Upper lobe of left lung (tissue), 6 donors: ENCODE measurements around the gene OSBPL9. TPM values are rescaled to one million over a fixed set of nuclear protein-coding genes. Genes with fewer than 3 reads are reported as not detected.

Experiments
- ATAC-seq, 2 donors: fragments of 200-7000 bp; cut with Tn5 transposase; one replicate each; pipeline ENCODE4 v1.9.1; 2022; ENCODE audit warnings: mild to moderate bottlenecking in 2 of 2, moderate library complexity in 2 of 2; ENCODE audit not compliant: low FRiP score in 2 of 2
- DNase-seq, 2 donors: peaks; one replicate each; pipeline ENCODE4 v3.0.0-alpha.2; 2019 to 2020
- H3K27ac ChIP-seq, 4 donors: fragments of 200-600 bp; sonication (generic); one replicate each; pipeline ENCODE4 v1.5.1; 2016 to 2019
- H3K27me3 ChIP-seq, 4 donors: fragments of 200-600 bp; sonication (generic); one replicate each; pipeline ENCODE4 v1.5.1; 2017 to 2019
- H3K36me3 ChIP-seq, 4 donors: fragments of 200-600 bp; sonication (generic); one replicate each; pipeline ENCODE4 v1.5.1; 2016 to 2019
- H3K4me1 ChIP-seq, 4 donors: fragments of 200-600 bp; sonication (generic); one replicate each; pipeline ENCODE4 v1.5.1; 2018 to 2019
- H3K4me3 ChIP-seq, 4 donors: fragments of 200-600 bp; sonication (generic); one replicate each; pipeline ENCODE4 v1.5.1; 2017 to 2019; ENCODE audit warnings: mild to moderate bottlenecking in 2 of 4, moderate library complexity in 1 of 4
- H3K9me3 ChIP-seq, 4 donors: fragments of 200-600 bp; sonication (generic); one replicate each; pipeline ENCODE4 v1.5.1; 2018 to 2019
- CTCF ChIP-seq, 6 experiments: fragments of 450-650 bp in 4 of 6; fragments of 200-600 bp in 2 of 6; sonication (generic) in 2 of 6; IDR thresholded peaks; one replicate each; pipeline ENCODE4 v1.5.1; 2016 to 2019; ENCODE audit warnings: antibody characterized with exemption in 6 of 6
- EP300 ChIP-seq, 4 donors: sonication (generic); formaldehyde crosslinking; IDR thresholded peaks; one replicate each; pipeline ENCODE4 v1.5.1; 2017; ENCODE audit warnings: antibody characterized with exemption in 4 of 4, control low read depth in 2 of 4
- POLR2A ChIP-seq, 4 donors: fragments of 450-650 bp; IDR thresholded peaks; one replicate each; pipeline ENCODE4 v1.5.1; 2016 to 2017; ENCODE audit warnings: antibody characterized with exemption in 4 of 4, mild to moderate bottlenecking in 2 of 4
- POLR2AphosphoS5 ChIP-seq, 2 donors: sonication (generic); formaldehyde crosslinking; IDR thresholded peaks; one replicate each; pipeline ENCODE4 v1.5.1; 2017; ENCODE audit warnings: antibody characterized with exemption in 2 of 2
- WGBS, 2 donors: methylation state at CpG; one replicate each; pipeline ENCODE4 v1.1.5; 2017 to 2018; 5-methylcytosine and 5-hydroxymethylcytosine counted together
- total RNA-seq, 6 donors: library from RNA; depleted of rRNA in 4 of 6; stranded (reverse); fragments of >200 nt in 4 of 6; gene quantifications; one replicate each; pipeline versions ENCODE4 v1.1.0 to v1.2.1, GENCODE V29; 2016 to 2021
- donor health status: DM: no; HTN: no; CAD: no; lungs with moderate emphysema.
- donor health status: DM: no; HTN: yes; CAD: no; lungs with severe emphysema.

OSBPL9 gene
- total RNA-seq, 6 donors from 2014 or later = 55.7 to 271 (median 94.9) TPM

- Histone ChIP-seq H3K27ac (peak overlapping the region in 2 of 4 donors; percentile 9 to 47), H3K9me3 (no peaks in the 10 kb centered on the region), H3K4me3 (no peak overlapping the region), H3K36me3 (no peaks in the 10 kb centered on the region), H3K4me1 (peaks cover 20 to 35% (median 24%) of the 10 kb centered on the region in 4 donors), H3K27me3 (no peaks in the 10 kb centered on the region)
- TF ChIP-seq EP300 (IDR thresholded peaks at IDR 0.05) (no peak), CTCF (IDR thresholded peaks at IDR 0.05) (no peak), POLR2A (IDR thresholded peaks at IDR 0.05) (no peak), POLR2AphosphoS5 (IDR thresholded peaks at IDR 0.05) (no peak)
- WGBS, 2 donors = 79 to 80% methylated on average over 2 of the region's 2 CpGs
- ATAC-seq (no peak), DNase-seq (no peak)
These were observed 5.1 kb downstream of the OSBPL9 start for GRCh38 chr1:51621841-51622454.

GRCh38 chr1:51622455-51622913 lies 5.6 kb downstream of the OSBPL9 start:
- TF ChIP-seq POLR2A (IDR thresholded peaks at IDR 0.05) = no peak
- no peak for TF ChIP-seq CTCF (IDR thresholded peaks at IDR 0.05)
- peak; percentile 15 to 50 for TF ChIP-seq POLR2AphosphoS5 (IDR thresholded peaks at IDR 0.05)
- TF ChIP-seq EP300 (IDR thresholded peaks at IDR 0.05) = no peak
- ATAC-seq = peak; percentile 65 to 82
- Histone ChIP-seq H3K4me3 (no peak overlapping the region), H3K27me3 (no peaks in the 10 kb centered on the region), H3K36me3 (no peaks in the 10 kb centered on the region), H3K4me1 (peaks cover 20 to 34% (median 24%) of the 10 kb centered on the region in 4 donors), H3K27ac (peak overlapping the region in 2 of 4 donors; percentile 9 to 47), H3K9me3 (no peaks in the 10 kb centered on the region)
- peak in 1 of 2 donors; percentile 67 for DNase-seq
- 45 to 55% methylated on average over 2 of the region's 2 CpGs for WGBS, 2 donors

GRCh38 chr1:51623025-51623424 lies 6.1 kb downstream of the OSBPL9 start:
- DNase-seq = no peak
- Histone ChIP-seq H3K4me3 (no peak overlapping the region), H3K9me3 (no peaks in the 10 kb centered on the region), H3K4me1 (peaks cover 20 to 29% (median 21%) of the 10 kb centered on the region in 4 donors), H3K27me3 (no peaks in the 10 kb centered on the region), H3K27ac (peak overlapping the region in 2 of 4 donors; percentile 9 to 47), H3K36me3 (no peaks in the 10 kb centered on the region)
- no peak for ATAC-seq
- TF ChIP-seq POLR2A (IDR thresholded peaks at IDR 0.05) (no peak), POLR2AphosphoS5 (IDR thresholded peaks at IDR 0.05) (no peak), CTCF (IDR thresholded peaks at IDR 0.05) (no peak), EP300 (IDR thresholded peaks at IDR 0.05) (no peak)
- 85 to 91% methylated on average over 2 of the region's 2 CpGs for WGBS, 2 donors

GRCh38 chr1:51623450-51623849 lies 6.6 kb downstream of the OSBPL9 start:
- Histone ChIP-seq H3K27me3 (no peaks in the 10 kb centered on the region), H3K36me3 (no peaks in the 10 kb centered on the region), H3K4me1 (peaks cover 17 to 24% (median 20%) of the 10 kb centered on the region in 4 donors), H3K9me3 (no peaks in the 10 kb centered on the region), H3K4me3 (no peak overlapping the region), H3K27ac (no peak overlapping the region)
- no peak for TF ChIP-seq EP300 (IDR thresholded peaks at IDR 0.05)
- TF ChIP-seq POLR2A (IDR thresholded peaks at IDR 0.05) = no peak
- no peak for TF ChIP-seq POLR2AphosphoS5 (IDR thresholded peaks at IDR 0.05)
- TF ChIP-seq CTCF (IDR thresholded peaks at IDR 0.05) = no peak
- no peak for ATAC-seq
- no peak for DNase-seq
- 60 to 67% methylated on average over 1 of the region's 1 CpG for WGBS, 2 donors

- TF ChIP-seq CTCF (IDR thresholded peaks at IDR 0.05) (no peak), EP300 (IDR thresholded peaks at IDR 0.05) (no peak), POLR2AphosphoS5 (IDR thresholded peaks at IDR 0.05) (no peak), POLR2A (IDR thresholded peaks at IDR 0.05) (no peak)
- no peaks in the 10 kb centered on the region for H3K27me3 ChIP-seq
- no peak for ATAC-seq
- peak overlapping the region in 2 of 4 donors; percentile 6 to 33 for H3K27ac ChIP-seq
- no peaks in the 10 kb centered on the region for H3K9me3 ChIP-seq
- no peak overlapping the region for H3K4me3 ChIP-seq
- 21 to 45% methylated on average over 1 of the region's 1 CpG for WGBS, 2 donors
- H3K36me3 ChIP-seq = no peaks in the 10 kb centered on the region
- DNase-seq = no peak
- peaks cover 15 to 23% (median 18%) of the 10 kb centered on the region in 4 donors for H3K4me1 ChIP-seq
These were observed 8.0 kb downstream of the OSBPL9 start for GRCh38 chr1:51624855-51625254.
